GM19193 (cell line): Measurements from ENCODE around the gene ADAMTS10.

Experiments
- POLR2A ChIP-seq: IDR thresholded peaks from 4 replicates; pipeline ENCODE4 v1.6.1; 2011; ENCODE audit not compliant: insufficient read depth, insufficient read length; ENCODE audit errors: extremely low read depth

ADAMTS10 gene

GRCh38 chr19:8558325-8558724 is 52.2 kb downstream of the ADAMTS10 start:
- no peak for TF ChIP-seq POLR2A

GRCh38 chr19:8557642-8558238 is 52.8 kb downstream of the ADAMTS10 start:
- TF ChIP-seq POLR2A: no peak

- TF ChIP-seq POLR2A: no peak
Measured at GRCh38 chr19:8552810-8553209, 57.7 kb downstream of the ADAMTS10 start.

- TF ChIP-seq POLR2A: no peak
Measured at GRCh38 chr19:8550070-8550469, 60.4 kb downstream of the ADAMTS10 start.

- TF ChIP-seq POLR2A: no peak
Measured at GRCh38 chr19:8545743-8546142, 64.8 kb downstream of the ADAMTS10 start.

- TF ChIP-seq POLR2A: no peak
Measured at GRCh38 chr19:8544168-8544567, 66.3 kb downstream of the ADAMTS10 start.

GRCh38 chr19:8539621-8540149 is 70.8 kb downstream of the ADAMTS10 start:
- no peak for TF ChIP-seq POLR2A

GRCh38 chr19:8537099-8537498 is 73.4 kb downstream of the ADAMTS10 start:
- no peak for TF ChIP-seq POLR2A

- no peak for TF ChIP-seq POLR2A
Measured at GRCh38 chr19:8536282-8536681, 74.2 kb downstream of the ADAMTS10 start.

- TF ChIP-seq POLR2A: no peak
Measured at GRCh38 chr19:8532225-8532624, 78.3 kb downstream of the ADAMTS10 start.

- TF ChIP-seq POLR2A: no peak
Measured at GRCh38 chr19:8531470-8531869, 79.0 kb downstream of the ADAMTS10 start.
